Tibial artery (tissue), 4 donors: ENCODE measurements around the gene WDR6.

ENCODE experiments used
- DNase-seq, 2 donors: peaks; one replicate each; pipeline ENCODE4 v3.0.0-alpha.2; 2019
- H3K27ac ChIP-seq, 2 donors: fragments of 200-600 bp; sonication (generic) in 1 of 2; 1 replicate in 1 of 2; 2 replicates in 1 of 2; pipeline ENCODE4 v1.5.1; 2018 to 2019; ENCODE audit warnings: mild to moderate bottlenecking in 1 of 2
- H3K27me3 ChIP-seq, 2 donors: fragments of 200-600 bp; sonication (generic) in 1 of 2; one replicate each; pipeline versions ENCODE4 v1.5.1 to v1.6.0; 2016 to 2019
- H3K36me3 ChIP-seq, 3 donors: fragments of 200-600 bp; sonication (generic) in 2 of 3; one replicate each; pipeline ENCODE4 v1.5.1; 2016 to 2019; ENCODE audit warnings: mild to moderate bottlenecking in 2 of 3
- H3K4me1 ChIP-seq, 4 donors: fragments of 200-600 bp; sonication (generic) in 2 of 4; 1 replicate in 3 of 4; 2 replicates in 1 of 4; pipeline ENCODE4 v1.5.1; 2016 to 2019
- H3K4me3 ChIP-seq, 2 donors: fragments of 200-600 bp; sonication (generic) in 1 of 2; 1 replicate in 1 of 2; 2 replicates in 1 of 2; pipeline ENCODE4 v1.5.1; 2018 to 2019; ENCODE audit warnings: mild to moderate bottlenecking in 2 of 2
- H3K9me3 ChIP-seq, 3 donors: fragments of 200-600 bp; sonication (generic) in 1 of 3; one replicate each; pipeline ENCODE4 v1.5.1; 2016 to 2019
- intact Hi-C: fragments of 100-400 bp; cut with DNase I; formaldehyde crosslinking; loops from one replicate; pipeline ENCODE4 v1.15.0; 2023; ENCODE audit warnings: low total_unique reads
- TF ChIP-seq, protein P1 (sequence below), 2 experiments: fragments of 200-600 bp in 1 of 2; fragments of 450-650 bp in 1 of 2; IDR thresholded peaks; one replicate each; pipeline ENCODE4 v1.5.1; 2017 to 2019; ENCODE audit warnings: antibody characterized with exemption in 2 of 2, mild to moderate bottlenecking in 1 of 2, moderate library complexity in 1 of 2

WDR6 gene

DNA sequence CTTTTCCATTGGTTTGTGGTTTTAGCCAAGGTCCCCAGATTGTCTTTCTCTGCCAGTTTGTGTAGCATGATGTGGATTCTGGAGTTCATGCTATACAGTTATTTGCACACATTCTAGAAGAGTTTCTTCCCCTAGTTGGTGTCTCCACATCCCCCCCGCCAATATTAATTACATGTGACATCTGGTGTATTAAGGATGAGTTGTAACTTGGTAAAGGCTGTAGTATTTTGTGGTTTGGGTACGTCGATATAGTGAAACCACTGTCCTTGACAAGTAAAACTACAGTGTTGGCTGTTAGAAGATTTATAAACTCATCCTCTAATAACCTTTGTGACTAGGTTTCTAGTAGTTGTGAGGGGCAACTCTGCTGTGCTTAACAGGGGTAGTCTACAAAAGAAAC, 40.8 kb upstream of the WDR6 start:
- no peak for DNase-seq
- H3K27ac ChIP-seq, result no peak overlapping the region
- intact Hi-C loops, result no loop called here
- no peaks in the 10 kb centered on the region for H3K27me3 ChIP-seq
- no peaks in the 10 kb centered on the region for H3K4me1 ChIP-seq
- TF ChIP-seq, protein P1, sequence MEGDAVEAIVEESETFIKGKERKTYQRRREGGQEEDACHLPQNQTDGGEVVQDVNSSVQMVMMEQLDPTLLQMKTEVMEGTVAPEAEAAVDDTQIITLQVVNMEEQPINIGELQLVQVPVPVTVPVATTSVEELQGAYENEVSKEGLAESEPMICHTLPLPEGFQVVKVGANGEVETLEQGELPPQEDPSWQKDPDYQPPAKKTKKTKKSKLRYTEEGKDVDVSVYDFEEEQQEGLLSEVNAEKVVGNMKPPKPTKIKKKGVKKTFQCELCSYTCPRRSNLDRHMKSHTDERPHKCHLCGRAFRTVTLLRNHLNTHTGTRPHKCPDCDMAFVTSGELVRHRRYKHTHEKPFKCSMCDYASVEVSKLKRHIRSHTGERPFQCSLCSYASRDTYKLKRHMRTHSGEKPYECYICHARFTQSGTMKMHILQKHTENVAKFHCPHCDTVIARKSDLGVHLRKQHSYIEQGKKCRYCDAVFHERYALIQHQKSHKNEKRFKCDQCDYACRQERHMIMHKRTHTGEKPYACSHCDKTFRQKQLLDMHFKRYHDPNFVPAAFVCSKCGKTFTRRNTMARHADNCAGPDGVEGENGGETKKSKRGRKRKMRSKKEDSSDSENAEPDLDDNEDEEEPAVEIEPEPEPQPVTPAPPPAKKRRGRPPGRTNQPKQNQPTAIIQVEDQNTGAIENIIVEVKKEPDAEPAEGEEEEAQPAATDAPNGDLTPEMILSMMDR (IDR thresholded peaks at IDR 0.05), result no peak
- H3K4me3 ChIP-seq, result no peak overlapping the region
- H3K9me3 ChIP-seq, result no peaks in the 10 kb centered on the region
- peaks cover 55 to 99% (median 75%) of the 10 kb centered on the region in 3 donors for H3K36me3 ChIP-seq

DNA sequence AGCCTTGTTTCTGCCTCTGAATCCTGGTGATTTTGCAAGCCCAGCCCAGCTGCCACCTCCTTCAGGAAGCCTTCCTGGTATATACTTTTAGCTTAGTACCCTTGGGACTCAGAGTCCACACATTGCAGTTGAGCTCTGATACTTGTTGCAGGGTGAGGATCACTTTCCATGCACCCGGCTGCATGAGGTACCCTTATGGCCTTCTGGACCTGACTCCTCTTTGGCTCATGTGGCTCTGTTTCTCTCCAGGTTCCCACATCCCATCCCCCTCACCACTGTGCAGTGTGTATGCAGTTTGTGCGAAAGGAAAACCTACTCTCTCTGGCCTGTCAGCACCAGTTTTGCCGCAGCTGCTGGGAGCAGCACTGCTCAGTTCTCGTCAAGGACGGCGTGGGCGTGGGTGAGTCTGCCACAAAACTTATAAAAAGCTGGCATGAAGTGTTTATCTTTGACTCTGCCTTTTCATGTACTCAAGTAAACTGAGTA, 40.3 kb upstream of the WDR6 start:
- Histone ChIP-seq H3K4me1 (no peaks in the 10 kb centered on the region), H3K9me3 (no peaks in the 10 kb centered on the region), H3K27me3 (no peaks in the 10 kb centered on the region), H3K36me3 (peaks cover 61 to 99% (median 80%) of the 10 kb centered on the region in 3 donors), H3K4me3 (no peak overlapping the region), H3K27ac (no peak overlapping the region)
- intact Hi-C loops, result no loop called here
- TF ChIP-seq, protein P1 (IDR thresholded peaks at IDR 0.05), result no peak
- DNase-seq, result peak in 1 of 2 donors; percentile 28

DNA sequence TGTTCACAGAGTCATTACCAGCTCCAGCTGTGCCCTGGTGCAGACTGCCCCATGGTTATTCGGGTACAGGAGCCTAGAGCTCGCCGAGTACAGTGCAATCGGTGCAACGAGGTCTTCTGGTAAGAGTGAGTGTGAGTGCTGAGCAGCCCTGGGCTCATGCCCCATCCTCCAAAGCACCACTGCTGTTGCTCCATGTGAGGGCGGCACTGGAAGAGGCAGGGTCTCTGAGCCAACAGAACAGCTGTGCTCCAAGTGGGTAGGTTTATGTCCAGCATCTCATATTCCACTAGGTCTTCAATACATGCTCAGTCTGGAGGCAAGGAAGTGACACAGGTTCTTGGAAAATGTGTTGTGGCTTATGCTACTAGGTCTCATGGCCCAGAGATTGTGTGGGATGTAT, 36.6 kb upstream of the WDR6 start:
- Histone ChIP-seq H3K4me3 (no peak overlapping the region), H3K4me1 (no peaks in the 10 kb centered on the region), H3K27me3 (no peaks in the 10 kb centered on the region), H3K9me3 (no peaks in the 10 kb centered on the region), H3K36me3 (peaks cover 82 to 100% (median 90%) of the 10 kb centered on the region in 3 donors), H3K27ac (no peak overlapping the region)
- TF ChIP-seq, protein P1 (IDR thresholded peaks at IDR 0.05), result no peak
- peak in 1 of 2 donors; percentile 32 for DNase-seq
- intact Hi-C loops, result no loop called here

DNA sequence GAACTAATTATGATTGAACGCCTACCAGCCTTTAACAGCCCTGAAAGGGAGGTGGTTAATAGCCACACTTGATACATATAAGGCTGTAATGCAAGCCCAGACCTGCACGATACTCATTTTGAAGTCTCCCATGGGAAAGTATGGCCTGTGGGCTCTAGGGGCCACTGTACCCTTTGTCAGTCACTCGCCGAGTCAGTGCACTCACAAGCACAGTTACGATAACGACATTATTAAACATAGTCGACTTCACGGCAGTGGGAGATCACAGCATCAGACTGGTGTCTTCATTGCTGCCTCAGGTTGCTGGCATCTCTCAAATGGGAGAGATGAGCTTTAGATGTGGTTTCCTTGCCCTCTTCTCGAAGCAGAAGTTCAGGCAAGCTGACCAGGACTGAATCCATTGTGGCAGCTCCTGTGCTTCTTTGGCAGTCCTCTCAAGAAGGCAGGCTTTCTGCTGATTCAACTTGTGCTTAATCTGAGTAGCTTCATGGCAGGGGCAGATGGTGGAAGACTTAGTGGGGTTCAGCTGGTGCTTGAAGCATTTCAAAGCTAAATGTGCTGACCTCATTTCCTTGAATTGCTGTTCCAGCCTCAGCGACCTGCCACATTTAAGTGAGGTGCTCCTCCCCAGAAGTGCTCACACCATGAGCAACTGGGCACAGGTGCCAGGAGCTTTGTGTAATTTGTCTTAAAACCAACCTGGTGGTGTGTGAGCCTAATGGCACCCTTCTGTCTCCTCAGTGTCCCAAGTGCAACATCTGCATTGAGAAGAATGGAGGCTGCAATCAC, 32.9 kb upstream of the WDR6 start:
- intact Hi-C loops, result no loop called here
- H3K36me3 ChIP-seq, result peaks cover 94 to 97% (median 95%) of the 10 kb centered on the region in 3 donors
- TF ChIP-seq, protein P1 (IDR thresholded peaks at IDR 0.05), result no peak
- H3K27ac ChIP-seq, result no peak overlapping the region
- H3K4me3 ChIP-seq, result no peak overlapping the region
- H3K27me3 ChIP-seq, result no peaks in the 10 kb centered on the region
- H3K9me3 ChIP-seq, result no peaks in the 10 kb centered on the region
- no peaks in the 10 kb centered on the region for H3K4me1 ChIP-seq
- peak in 1 of 2 donors; percentile 15 for DNase-seq

DNA sequence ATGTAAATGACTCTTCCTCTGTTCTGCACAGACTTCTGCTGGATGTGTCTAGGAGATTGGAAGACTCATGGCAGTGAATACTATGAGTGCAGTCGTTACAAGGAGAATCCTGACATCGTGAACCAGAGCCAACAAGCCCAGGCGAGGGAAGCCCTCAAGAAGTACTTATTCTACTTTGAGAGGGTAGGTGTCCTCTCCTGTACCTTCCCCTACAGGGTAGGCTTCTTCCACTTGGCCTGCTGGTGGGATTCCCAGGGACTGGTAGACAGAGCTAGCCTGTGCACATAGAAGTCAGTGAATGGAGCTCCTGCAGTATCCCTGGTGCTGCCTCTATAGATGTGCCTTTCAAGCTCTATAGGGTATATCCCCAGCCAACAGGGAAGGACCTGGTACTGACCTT, 27.7 kb upstream of the WDR6 start:
- H3K27ac ChIP-seq, result no peak overlapping the region
- no peaks in the 10 kb centered on the region for H3K4me1 ChIP-seq
- H3K9me3 ChIP-seq, result no peaks in the 10 kb centered on the region
- H3K27me3 ChIP-seq, result no peaks in the 10 kb centered on the region
- DNase-seq, result no peak
- peaks cover 83 to 97% (median 94%) of the 10 kb centered on the region in 3 donors for H3K36me3 ChIP-seq
- TF ChIP-seq, protein P1 (IDR thresholded peaks at IDR 0.05), result no peak
- intact Hi-C loops, result no loop called here
- H3K4me3 ChIP-seq, result no peak overlapping the region
